Retina (tissue), 1 donor: ENCODE measurements around the gene OR2G2.

Experiments
- DNase-seq: peaks from one replicate; pipeline ENCODE4 v3.0.0-alpha.2; 2016

The OR2G2 gene, protein sequence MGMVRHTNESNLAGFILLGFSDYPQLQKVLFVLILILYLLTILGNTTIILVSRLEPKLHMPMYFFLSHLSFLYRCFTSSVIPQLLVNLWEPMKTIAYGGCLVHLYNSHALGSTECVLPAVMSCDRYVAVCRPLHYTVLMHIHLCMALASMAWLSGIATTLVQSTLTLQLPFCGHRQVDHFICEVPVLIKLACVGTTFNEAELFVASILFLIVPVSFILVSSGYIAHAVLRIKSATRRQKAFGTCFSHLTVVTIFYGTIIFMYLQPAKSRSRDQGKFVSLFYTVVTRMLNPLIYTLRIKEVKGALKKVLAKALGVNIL

DNA sequence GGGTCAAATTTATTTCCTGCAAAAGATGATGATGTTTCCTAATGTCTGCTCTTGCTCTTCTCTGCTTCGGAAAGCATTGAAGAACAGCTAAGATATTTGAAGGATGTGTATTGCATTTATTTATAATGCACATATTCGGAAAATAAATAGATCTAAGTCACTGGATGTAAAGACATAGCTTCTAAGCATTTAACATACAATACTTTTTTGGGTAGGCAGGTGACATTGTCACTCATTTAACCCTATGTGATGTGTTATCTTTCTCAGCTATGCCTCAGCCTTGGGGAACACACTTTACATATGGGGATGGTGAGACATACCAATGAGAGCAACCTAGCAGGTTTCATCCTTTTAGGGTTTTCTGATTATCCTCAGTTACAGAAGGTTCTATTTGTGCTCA, at the start of gene OR2G2:
TSS of gene OR2G2 (plus strand) at position 301 of the 400 bp plus-strand sequence. CDS start at position 301, 0 bp downstream.
- no peak for DNase-seq

DNA sequence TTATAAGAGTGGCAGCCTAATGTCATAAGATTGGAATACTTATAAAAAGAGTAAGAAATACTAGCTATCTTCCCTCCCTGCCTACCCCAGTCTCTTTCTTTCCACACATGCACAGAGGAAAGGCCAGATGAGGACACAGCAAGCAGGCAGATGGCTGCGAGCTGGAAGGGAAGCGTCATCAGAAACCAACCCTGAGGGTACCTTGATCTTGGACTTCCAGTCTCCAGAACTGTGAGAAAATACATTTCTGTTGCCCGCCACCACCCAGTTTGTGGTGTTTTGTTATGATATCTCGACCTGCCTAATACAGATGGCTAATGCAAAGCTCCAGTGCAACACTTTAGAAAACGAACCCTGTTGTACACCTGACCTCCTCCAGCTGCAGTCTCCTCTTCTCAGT, 49.6 kb upstream of the OR2G2 start:
- no peak for DNase-seq

GRCh38 chr1:247539215-247539614, 48.9 kb upstream of the OR2G2 start:
- DNase-seq = no peak

DNA sequence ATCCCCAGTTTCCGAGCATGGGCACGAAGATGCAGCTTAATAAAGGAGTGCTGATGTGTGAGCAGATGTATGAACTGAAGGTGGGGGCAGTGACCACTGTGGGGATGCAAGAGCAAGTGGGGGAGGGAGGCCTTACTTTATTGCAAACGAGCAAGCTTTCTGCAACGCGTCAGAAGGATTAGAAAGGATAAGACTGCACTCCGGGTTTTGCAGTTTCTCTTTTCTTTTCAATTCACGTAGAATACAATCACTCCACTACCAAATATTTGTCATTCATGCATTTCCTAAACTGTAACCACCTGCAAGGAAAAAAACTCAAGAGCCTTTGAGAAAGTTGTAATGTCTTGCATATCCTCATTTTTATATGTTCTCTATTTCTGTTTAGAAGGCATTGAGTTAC, 47.6 kb upstream of the OR2G2 start:
- no peak for DNase-seq

DNA sequence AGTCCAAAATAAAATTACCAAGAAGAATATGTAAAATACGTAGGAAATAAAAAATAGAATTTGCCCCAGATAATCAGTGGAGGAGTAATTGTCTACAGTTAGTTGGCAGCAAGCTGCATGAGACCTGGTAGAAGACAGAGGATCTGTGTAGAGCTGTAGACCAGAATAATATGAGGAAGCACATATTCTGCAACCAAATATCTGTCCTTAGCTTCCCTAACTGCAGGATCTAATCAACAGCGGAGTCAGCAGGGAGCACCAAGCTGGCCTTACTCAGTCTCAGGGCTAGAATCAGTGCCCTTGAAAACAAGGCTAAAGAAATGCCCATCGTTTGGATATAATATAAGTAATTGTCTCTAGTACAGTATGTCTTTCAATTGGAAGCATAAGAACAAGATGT, 45.3 kb upstream of the OR2G2 start:
- DNase-seq = no peak

DNA sequence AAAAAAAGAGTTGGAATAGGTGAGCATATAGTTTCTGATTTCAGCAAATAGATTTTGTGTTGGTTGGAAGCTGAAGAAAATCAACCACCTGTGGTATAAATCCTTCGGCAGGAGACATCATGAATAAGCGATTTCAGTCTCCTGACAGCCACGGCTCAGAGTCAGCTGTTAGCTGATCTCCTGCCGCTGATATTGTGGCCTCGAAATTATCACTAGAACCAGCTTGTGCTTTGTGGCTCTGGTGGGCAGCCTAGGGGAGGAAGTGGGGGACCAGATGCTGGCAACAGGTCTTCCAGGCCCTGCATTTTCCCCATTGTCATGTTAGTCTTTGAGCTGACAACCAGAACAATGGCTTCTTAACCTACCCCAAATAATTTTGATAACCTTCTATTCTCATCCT, 40.1 kb upstream of the OR2G2 start:
- DNase-seq = no peak

DNA sequence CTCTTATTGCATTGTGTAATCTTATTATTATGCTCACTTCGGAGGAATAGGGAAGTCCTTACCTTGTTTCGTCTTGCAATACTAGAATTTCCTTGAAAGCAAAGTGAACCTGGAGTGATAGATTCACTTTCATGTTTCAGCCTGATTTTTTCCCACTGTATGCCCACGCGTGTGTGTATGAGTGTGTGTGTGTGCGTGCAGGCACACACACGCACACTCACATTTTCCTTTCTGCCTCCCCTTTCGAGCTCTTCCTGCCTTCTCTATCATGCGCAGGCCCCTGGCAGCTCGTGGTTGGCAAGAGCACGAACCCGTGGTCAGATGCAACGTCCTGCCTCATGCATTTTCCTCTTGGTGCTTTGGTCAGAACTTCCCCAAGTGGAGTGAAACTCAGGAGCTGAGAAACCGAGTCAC, 39.4 kb upstream of the OR2G2 start, which contains the start of gene GCSAML:
TSS of gene GCSAML (plus strand) at position 366 of the 414 bp plus-strand sequence. CDS start 58 bp downstream, outside the sequence.
- DNase-seq = no peak

- no peak for DNase-seq
These were observed 36.4 kb upstream of the OR2G2 start for GRCh38 chr1:247551721-247552120.

GRCh38 chr1:247552231-247552630, 35.9 kb upstream of the OR2G2 start:
- DNase-seq = no peak

DNA sequence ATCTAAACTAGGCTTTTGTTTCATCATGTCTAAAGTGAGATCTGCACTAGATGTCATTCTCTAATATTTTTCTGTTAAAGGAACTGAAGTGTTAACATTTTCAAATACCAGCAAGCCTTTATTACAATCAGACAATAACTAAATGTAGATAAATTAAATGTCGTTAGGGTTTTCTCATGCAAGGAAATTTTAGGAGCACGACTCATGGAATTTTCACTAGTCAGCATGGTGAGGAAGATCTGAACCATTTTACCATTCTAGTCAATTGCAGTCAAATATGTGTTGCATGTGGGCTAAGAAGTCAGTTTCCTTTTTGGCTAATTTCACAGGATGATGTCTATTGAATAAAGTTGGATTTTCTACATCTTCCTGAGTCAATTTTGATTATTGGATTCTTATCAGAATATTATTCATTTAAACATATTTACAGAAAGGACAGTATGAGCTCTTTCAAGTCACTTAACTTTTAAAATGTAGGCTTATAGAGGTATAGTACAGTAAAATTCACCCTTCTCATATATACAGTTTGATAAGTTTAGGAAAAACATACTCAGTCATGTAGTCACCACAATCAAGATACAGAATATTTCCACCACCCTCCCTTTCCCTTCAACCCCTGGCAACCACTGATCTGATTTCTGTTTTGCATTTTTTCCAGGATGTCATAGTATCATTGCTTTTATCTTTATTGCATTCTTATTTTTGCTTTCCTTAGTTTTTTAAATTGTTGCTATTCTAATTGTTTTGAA, 30.1 kb upstream of the OR2G2 start:
- DNase-seq = no peak

- no peak for DNase-seq
These were observed 26.4 kb upstream of the OR2G2 start for GRCh38 chr1:247561711-247562110.

DNA sequence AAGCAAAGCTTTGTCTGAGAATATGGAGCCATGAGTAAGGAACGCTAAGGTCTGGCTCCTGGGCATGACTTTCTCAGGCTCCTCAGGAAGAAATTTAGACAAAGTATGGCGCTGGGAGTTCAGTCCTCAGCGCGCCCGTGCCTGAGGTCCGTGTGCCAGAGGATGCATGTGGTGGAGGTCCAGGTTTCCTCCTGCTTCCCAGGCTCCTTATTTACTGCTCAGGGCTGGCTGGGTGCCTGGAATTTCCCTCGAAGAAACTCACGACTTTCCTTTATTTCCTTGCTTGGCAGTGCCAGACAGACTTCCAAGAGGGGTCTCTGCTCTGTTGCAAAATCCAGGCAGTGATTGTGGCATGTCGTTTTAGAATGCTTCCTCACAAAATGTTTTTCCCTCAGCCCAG, 26.0 kb upstream of the OR2G2 start:
- DNase-seq = no peak

DNA sequence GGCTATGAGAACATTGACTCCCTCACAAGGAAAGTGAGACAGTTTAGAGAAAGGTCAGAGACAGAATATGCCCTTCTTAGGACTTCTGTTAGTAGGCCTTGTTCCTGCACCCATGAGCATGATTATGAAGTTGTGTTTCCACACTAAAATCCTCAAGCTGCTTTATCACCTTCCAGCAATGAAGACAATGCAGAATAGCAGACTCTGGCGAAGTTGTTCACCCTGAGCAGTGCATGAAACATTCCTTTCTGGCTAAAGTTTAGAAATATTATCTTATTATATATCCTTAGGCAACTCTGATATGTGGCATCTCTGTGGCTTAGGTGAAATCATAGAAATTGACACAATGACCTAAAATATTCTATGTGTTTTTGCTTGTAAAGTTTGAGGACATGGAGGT, 13.9 kb upstream of the OR2G2 start:
- no peak for DNase-seq

- DNase-seq = no peak
These were observed 13.5 kb upstream of the OR2G2 start for GRCh38 chr1:247574664-247575063.

GRCh38 chr1:247576514-247576913, 11.6 kb upstream of the OR2G2 start:
- peak; percentile 4 for DNase-seq

DNA sequence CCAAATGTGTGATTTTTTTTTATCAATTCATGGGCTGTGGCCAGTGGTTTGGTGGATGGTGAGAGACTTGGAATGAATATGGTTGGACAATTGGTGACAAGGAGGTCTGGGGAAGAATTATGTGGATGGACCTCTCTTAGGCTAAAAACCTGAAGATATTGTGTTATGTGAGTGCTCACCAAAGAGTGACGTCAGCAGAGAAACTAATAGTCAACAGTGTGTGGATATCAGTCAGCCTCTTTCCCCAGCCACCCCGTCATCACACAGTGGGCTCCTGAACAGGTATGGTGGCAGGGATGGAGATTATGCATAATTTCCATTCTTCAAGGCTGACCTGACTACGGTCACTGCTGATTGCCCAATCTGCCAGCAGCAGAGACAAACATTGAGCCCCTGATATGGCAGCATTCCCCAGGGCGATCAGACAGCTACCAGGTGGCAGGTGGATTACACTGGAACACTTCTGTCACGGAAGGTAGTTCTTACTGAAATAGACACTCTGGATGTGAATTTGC, 9.2 kb upstream of the OR2G2 start:
- DNase-seq = no peak

GRCh38 chr1:247605286-247605685, 17.1 kb downstream of the OR2G2 start, which contains the start of gene OR2G3:
TSS of gene OR2G3 (plus strand) at chr1:247605586. CDS start at chr1:247605586, 0 bp downstream.
- no peak for DNase-seq

DNA sequence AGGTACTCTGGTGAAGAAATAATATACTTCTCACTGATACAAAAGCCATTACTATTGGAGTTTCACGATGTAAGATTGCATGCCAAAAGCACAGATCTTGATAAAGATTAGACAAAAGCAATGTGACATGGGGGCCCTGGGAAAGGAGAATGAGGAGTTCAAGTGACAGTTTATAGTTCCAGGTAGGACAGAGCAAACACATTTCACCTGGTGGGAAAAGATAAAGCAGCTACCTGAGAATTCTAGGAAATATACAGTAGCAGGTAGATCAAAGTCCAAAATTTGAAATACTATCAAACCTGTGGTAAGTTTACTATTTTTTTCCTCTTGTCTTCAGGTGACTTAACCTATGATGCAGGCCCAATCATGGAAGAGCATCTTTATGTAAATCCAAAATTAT, 25.2 kb downstream of the OR2G2 start:
- DNase-seq = no peak

DNA sequence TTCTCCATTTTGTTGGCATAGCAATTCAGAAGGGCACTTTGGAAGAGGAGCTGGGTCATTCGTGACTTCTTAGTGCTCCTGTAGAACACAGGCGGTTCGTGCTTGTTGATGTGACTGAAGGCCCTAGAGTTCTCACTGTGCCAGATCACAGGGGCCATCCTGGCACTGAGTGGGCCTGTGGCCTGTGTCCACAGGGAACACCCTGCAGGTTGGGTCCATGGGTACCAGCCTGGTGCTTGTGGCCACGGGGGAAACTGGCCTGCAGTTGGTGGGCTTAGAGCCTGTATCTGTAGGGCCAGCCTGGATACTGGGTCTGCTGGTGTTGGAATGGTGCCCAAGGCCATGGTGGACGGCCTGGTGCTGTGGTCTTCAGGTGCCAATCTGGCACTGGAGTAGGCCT, 26.5 kb downstream of the OR2G2 start:
- DNase-seq = no peak

DNA sequence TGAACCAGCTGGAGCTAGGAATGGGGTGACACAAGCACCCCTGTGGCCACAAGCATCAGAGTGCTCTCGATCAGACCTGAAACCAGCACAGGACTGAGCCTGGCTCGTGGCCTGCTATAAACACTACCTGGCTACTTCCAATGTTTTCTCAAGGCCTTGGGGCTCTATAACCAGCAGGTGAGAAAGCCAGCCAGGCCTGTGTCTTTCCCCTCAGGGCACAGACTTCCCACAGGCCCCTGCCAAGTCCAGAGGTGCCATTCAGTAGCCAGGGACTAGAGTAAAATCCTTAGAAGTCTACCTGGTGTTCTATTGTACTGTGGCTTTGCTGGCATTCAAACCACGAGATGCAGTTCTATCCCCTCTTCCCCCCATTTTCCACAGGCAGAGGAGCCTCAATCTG, 39.8 kb downstream of the OR2G2 start:
- no peak for DNase-seq

GRCh38 chr1:247638011-247638410, 49.9 kb downstream of the OR2G2 start:
- DNase-seq = no peak

DNA sequence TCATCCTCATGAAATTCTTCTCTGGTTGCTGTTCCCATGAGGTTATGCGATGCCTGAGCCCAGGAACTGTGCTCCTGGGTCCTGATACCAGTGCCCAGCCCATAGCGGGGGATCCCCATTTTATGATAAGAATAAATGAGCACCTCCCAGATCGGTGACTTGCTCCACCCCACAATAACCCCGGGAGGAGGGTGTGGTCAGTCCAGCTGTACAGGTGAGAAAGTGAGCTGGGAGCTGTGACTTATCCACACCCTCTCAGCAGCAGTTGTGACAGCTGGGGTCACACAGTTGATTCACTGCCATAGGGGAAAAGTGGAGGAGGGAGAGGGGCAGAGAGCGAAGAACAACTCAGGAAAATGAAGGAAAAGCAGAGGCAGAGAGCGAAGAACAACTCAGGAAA, 50.6 kb downstream of the OR2G2 start:
- no peak for DNase-seq
